Endothelial cell of hepatic sinusoid (primary cell): ENCODE results near the gene DCPS.
"Not testable (repeated sequence)": the region's sequence is repeated elsewhere in the genome, so short reads cannot be mapped to it uniquely, and the experiment has no call there.

ENCODE experiments used
- in situ Hi-C: cut with HindIII; loops from 2 replicates; pipeline ENCODE4 v1.10.0; 2017; ENCODE audit warnings: low sequenced_read_pairs

DCPS gene

GRCh38 chr11:126375726-126376125, 71.9 kb downstream of the DCPS start:
- in situ Hi-C loops = no loop called here

- in situ Hi-C loops = no loop called here
Observed at GRCh38 chr11:126378763-126379162, 74.9 kb downstream of the DCPS start.

- in situ Hi-C loops = no loop called here
Observed at GRCh38 chr11:126380909-126381308, 77.0 kb downstream of the DCPS start.

- in situ Hi-C loops = not testable (repeated sequence)
Observed at GRCh38 chr11:126381960-126382359, 78.1 kb downstream of the DCPS start.

- in situ Hi-C loops = not testable (repeated sequence)
Observed at GRCh38 chr11:126382641-126383040, 78.8 kb downstream of the DCPS start.

- in situ Hi-C loops = no loop called here
Observed at GRCh38 chr11:126383339-126384335, 79.8 kb downstream of the DCPS start.

DNA sequence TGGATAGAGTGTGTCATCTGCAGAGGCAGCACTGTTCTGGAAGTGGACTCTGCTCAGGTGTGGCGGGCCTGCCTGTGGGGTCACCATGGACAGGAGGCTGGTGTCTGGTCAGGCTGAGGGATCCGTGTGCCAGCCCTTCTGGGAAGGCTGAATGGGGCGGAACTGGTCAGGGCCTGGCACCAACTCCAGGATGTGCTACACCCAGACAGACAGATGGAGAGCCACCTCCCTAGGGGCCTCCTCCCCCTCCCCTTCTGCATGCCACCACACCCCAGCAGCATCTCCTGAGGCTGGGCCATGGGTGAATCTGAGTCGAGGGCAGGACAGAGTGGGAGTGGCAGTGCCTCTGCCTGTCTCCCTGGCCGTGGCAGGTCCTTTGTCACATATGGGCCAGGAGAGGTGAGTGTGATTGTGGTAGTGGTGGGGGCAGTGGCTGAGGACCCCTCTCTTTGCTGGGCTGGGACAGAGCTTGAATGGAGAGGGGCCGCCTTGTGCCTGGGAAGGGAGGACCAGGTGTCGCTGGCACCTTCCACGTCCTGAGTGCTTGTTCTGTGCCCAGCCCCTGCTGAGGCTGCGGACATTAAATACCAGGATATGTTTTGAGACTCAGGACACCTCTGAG, 80.7 kb downstream of the DCPS start:
- in situ Hi-C loops = no loop called here

- in situ Hi-C loops = no loop called here
Observed at GRCh38 chr11:126385991-126386728, 82.3 kb downstream of the DCPS start.

- in situ Hi-C loops = not testable (repeated sequence)
Observed at GRCh38 chr11:126386729-126387071, 82.8 kb downstream of the DCPS start.

DNA sequence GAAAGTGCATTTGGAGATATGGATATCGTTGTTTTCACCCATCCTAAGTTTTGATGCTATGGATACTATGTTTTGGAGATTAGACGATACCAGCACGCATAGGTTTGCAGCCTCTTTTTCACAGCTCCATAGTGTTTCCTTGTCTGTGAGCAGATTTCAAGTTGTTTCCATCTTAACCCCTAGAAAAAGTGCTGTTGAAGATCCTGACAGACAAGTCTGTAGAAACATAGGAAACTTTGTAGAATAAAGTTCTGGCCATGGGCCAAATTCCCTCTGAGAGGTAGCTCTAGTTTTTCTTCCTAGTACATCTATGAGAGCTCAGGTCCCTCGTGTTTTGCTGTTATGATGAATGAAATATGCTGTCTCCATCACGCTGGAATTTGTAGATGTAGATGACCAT, 84.0 kb downstream of the DCPS start:
- in situ Hi-C loops = no loop called here

DNA sequence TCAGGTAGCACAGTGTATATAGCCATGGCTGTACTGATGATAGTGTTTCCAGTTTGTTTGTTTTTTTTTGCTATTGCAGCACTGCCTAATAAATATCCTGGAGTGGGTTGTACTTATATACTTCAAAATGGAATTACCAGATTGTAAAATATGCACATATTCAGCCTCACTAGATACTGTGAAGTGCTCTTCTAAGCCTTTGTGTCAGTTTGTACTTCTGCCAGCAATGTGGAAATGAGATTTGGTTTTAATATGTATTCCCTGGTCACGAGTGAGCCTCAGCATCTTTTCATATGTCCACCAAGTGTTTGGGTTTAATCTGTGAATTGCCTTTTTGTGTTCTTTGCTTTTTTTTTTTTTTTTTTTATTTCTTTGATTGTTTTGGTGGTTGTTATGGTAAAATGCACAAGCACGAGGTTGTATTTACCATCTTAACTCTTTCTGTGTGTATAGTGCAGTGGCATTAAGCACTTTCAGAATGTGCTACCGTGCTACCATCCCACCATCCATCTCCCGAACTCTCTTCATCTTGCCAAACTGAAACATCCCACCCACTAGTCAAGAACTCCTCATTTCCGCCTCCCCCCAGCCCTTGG, 86.5 kb downstream of the DCPS start:
- in situ Hi-C loops = loop anchor here (5.0 kb wide), 2 partner anchors 38 to 77 kb away; no protein-coding TSS in a partner anchor

- in situ Hi-C loops = loop anchor here (5.0 kb wide), 2 partner anchors 39 to 76 kb away; no protein-coding TSS in a partner anchor
Observed at GRCh38 chr11:126391286-126391954, 87.6 kb downstream of the DCPS start.

DNA sequence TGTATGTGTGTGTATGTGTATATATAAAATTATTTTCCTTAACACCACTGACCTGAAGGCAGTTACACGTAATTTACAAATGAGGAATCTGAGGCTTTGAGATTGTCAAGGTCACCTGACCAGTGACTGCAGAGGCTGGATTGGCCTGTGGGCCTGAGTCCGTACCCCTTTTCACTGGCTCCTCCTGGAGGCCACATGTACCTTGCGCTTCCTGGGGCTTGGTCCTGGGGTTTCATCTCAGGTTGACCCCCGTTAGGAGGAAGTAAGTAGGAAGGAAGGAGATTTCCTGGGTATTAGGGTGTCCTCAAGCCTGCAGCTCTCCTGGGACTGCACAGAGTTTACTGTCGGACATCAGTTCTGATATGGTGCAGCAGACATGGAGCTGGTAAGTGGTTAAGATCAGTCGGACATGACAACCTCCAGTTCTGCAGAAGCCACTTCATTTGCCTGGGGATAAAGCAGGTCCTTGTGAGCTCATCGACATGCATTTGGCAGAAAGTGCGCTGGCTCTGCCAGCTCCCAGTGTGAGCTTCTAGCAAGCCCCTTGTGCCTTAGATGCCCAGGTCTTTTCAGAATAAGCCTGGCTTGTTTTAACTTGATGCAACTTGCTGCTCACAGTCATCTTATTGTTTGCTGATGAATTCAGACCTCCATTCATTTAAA, 88.2 kb downstream of the DCPS start:
- in situ Hi-C loops = loop anchor here (5.0 kb wide), 2 partner anchors 40 to 75 kb away; no protein-coding TSS in a partner anchor

GRCh38 chr11:126392633-126393013, 88.8 kb downstream of the DCPS start:
- in situ Hi-C loops = loop anchor here (5.0 kb wide), 2 partner anchors 40 to 75 kb away; no protein-coding TSS in a partner anchor

GRCh38 chr11:126393143-126393542, 89.3 kb downstream of the DCPS start:
- in situ Hi-C loops = loop anchor here (5.0 kb wide), 2 partner anchors 41 to 74 kb away; no protein-coding TSS in a partner anchor

DNA sequence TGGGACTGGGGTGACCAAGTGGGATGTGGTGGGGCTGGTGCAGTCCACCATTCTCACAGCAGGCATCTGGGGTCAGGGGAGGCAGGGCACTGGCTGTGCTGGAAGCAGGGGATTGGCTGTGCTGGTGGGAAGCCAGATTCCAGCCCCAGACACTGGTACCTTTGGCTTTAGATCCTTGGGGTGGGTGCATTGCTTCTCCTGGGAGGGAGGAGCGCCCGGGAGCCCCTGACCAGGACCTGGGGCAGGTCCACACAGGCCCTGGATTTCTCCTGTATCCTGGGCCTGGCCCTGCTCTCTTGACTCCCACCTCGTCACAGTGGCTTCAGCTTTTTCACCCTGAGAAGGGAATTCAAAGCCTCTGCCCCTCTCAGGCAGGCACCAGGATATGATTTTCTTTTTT, 90.2 kb downstream of the DCPS start:
- in situ Hi-C loops = loop anchor here (5.0 kb wide), 2 partner anchors 42 to 73 kb away; no protein-coding TSS in a partner anchor

GRCh38 chr11:126394634-126395072, 90.8 kb downstream of the DCPS start:
- in situ Hi-C loops = loop anchor here (5.0 kb wide), 2 partner anchors 42 to 73 kb away; no protein-coding TSS in a partner anchor
